ENCODE results near the gene ERF. TPM values are rescaled to one million over a fixed set of nuclear protein-coding genes. Genes with fewer than 3 reads are reported as not detected.

Gene ERF
- total RNA-seq, 1 experiment from 2014 or later: 49.5 TPM

GRCh38 chr19:42206871-42207755, 47.8 kb downstream of the ERF start:
- in situ Hi-C loops (cut with HindIII; ENCODE audit: low pct_unique_long_range_greater_than_20kb, low sequenced_read_pairs): no loop called here

DNA sequence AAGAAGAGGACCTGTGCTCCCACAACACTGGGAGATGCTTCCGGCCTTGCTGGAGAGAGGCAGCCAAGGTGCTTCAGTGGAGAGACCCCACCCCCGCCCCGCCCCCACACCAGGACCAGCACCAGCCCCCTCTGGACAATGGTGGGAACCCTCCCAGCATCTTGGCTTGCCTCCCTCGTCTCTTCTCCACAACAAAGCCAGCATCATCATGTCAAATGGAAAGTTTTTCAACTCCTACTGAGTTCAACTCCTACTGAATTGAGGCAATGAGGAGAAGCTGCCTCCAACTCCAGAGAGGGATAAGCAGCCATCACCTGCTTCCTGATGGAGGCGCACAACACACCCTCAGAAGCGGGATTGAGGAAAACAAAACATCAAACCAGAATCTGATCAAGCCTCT, 50.3 kb downstream of the ERF start:
- no peak for DNase-seq (ENCODE audit: low read depth)
- in situ Hi-C loops (cut with HindIII; ENCODE audit: low pct_unique_long_range_greater_than_20kb, low sequenced_read_pairs): no loop called here

More at GRCh38 chr19:42206871-42207755, 47.8 kb downstream of the ERF start:
- no peak for DNase-seq (ENCODE audit: low read depth)

- peak; percentile 65 for DNase-seq (ENCODE audit: low read depth)
- in situ Hi-C loops (cut with HindIII; ENCODE audit: low pct_unique_long_range_greater_than_20kb, low sequenced_read_pairs): no loop called here
Observed at GRCh38 chr19:42203700-42204099, 51.2 kb downstream of the ERF start.

GRCh38 chr19:42202290-42202880, 52.5 kb downstream of the ERF start:
- in situ Hi-C loops (cut with HindIII; ENCODE audit: low pct_unique_long_range_greater_than_20kb, low sequenced_read_pairs): no loop called here
- no peak for DNase-seq (ENCODE audit: low read depth)

GRCh38 chr19:42201489-42202289, 53.2 kb downstream of the ERF start:
- in situ Hi-C loops (cut with HindIII; ENCODE audit: low pct_unique_long_range_greater_than_20kb, low sequenced_read_pairs): no loop called here
- no peak for DNase-seq (ENCODE audit: low read depth)

DNA sequence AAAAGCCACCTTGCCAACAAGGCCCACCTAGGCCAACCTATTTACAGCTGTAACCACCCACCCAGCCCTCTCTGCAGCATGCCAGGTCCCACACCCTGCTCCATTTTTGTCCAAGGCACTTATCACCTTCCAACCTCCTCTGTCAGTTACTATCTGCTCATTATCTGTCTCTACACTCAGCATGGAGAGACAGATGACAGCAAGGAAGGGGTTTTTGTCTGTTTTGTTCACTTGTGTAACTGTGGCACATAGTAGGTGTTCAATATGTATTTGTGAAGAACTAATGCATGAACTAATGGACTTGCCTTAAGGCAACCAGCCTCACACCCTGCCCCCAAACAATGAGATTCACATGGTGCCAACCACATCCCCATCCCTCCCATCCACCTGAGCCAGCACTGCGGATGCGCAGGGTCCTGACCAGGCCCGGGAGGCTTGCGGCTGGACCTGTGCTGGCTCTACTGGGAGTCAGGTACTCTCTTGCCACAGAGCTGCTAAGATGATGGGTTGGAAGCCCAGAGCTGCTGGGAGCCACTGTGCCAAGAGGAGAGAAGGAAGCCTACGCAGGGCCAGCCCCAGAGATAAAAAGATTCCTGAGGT, 54.7 kb downstream of the ERF start:
- in situ Hi-C loops (cut with HindIII; ENCODE audit: low pct_unique_long_range_greater_than_20kb, low sequenced_read_pairs): no loop called here
- DNase-seq (ENCODE audit: low read depth): no peak

DNA sequence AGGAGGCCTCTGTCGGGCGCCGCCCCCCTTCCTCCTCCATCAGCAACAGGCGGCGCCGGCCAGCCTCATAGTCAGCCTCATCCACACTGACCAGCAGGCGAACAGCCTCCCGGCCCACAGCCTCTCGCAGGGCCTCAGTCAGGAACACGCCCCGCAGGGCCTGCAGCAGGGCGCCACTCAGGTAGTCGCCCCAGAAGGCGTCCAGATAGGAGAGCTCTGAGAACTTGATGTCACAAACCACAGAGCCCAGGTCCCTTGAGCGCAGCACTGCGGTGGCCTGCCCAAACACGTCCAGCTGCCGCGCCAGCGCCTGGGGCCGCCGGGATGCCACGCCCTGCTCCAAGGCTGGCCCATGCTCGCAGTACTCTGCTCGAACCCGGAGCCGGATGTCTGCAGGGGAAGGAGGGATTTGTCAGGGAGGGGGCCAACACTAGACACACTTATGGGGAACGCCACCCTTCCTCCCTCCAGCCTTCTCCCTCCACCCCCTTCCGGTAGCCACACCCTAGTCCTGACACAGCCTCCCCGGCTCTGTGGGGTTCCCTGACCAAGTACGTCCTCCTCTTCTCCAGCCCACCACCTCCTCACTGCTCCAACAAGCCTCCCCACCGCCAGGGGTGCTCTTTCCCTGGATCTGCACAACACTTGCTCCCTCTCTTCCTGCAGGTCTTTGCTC, 55.4 kb downstream of the ERF start:
- in situ Hi-C loops (cut with HindIII; ENCODE audit: low pct_unique_long_range_greater_than_20kb, low sequenced_read_pairs): no loop called here
- no peak for DNase-seq (ENCODE audit: low read depth)

- in situ Hi-C loops (cut with HindIII; ENCODE audit: low pct_unique_long_range_greater_than_20kb, low sequenced_read_pairs): no loop called here
- DNase-seq (ENCODE audit: low read depth): no peak
Observed at GRCh38 chr19:42198676-42199439, 56.1 kb downstream of the ERF start.

Other genes with a start within 250 kb of the ERF start
- not detected in 2 replicates for gene GRIK5, start 184.9 kb downstream of the ERF start, total RNA-seq (2014; rRNA removed; shearing (Covaris generic); ENCODE audit: low replicate concordance)
- gene ZNF574, start 179.0 kb downstream of the ERF start, total RNA-seq (2014; rRNA removed; shearing (Covaris generic); ENCODE audit: low replicate concordance): 18.2 and 24.6 TPM in 2 replicates
- gene POU2F2, start 122.7 kb downstream of the ERF start, total RNA-seq (2014; rRNA removed; shearing (Covaris generic); ENCODE audit: low replicate concordance): not detected in 2 replicates
- 72.2 and 128 TPM in 2 replicates for gene DEDD2, start 37.5 kb downstream of the ERF start, total RNA-seq (2014; rRNA removed; shearing (Covaris generic); ENCODE audit: low replicate concordance)
- gene ZNF526, start 34.8 kb downstream of the ERF start, total RNA-seq (2014; rRNA removed; shearing (Covaris generic); ENCODE audit: low replicate concordance): 8.4 and 12.4 TPM in 2 replicates
- gene GSK3A, start 12.5 kb downstream of the ERF start, total RNA-seq (2014; rRNA removed; shearing (Covaris generic); ENCODE audit: low replicate concordance): 29.9 and 32.2 TPM in 2 replicates
- 13.6 and 27.5 TPM in 2 replicates for gene CIC, start 14.1 kb upstream of the ERF start, total RNA-seq (2014; rRNA removed; shearing (Covaris generic); ENCODE audit: low replicate concordance)
- 3.0 TPM in 1 of 2 replicates, not detected in the other for gene PRR19, start 47.0 kb upstream of the ERF start, total RNA-seq (2014; rRNA removed; shearing (Covaris generic); ENCODE audit: low replicate concordance)
- 142 and 150 TPM in 2 replicates for gene PAFAH1B3, start 47.5 kb upstream of the ERF start, total RNA-seq (2014; rRNA removed; shearing (Covaris generic); ENCODE audit: low replicate concordance)
- gene TMEM145, start 58.2 kb upstream of the ERF start, total RNA-seq (2014; rRNA removed; shearing (Covaris generic); ENCODE audit: low replicate concordance): not detected in 2 replicates
- 36.8 and 75.6 TPM in 2 replicates for gene MEGF8, start 70.5 kb upstream of the ERF start, total RNA-seq (2014; rRNA removed; shearing (Covaris generic); ENCODE audit: low replicate concordance)
- 22.1 TPM in 1 of 2 replicates, not detected in the other for gene CNFN, start 135.2 kb upstream of the ERF start, total RNA-seq (2014; rRNA removed; shearing (Covaris generic); ENCODE audit: low replicate concordance)
- gene LIPE, start 172.3 kb upstream of the ERF start, total RNA-seq (2014; rRNA removed; shearing (Covaris generic); ENCODE audit: low replicate concordance): 5.7 and 13.1 TPM in 2 replicates
- not detected in 2 replicates for gene CXCL17, start 187.8 kb upstream of the ERF start, total RNA-seq (2014; rRNA removed; shearing (Covaris generic); ENCODE audit: low replicate concordance)

All from Caki2 (cell line).